Small intestine (tissue), 7 donors: ENCODE measurements around the gene ADGRF3. TPM values are rescaled to one million over a fixed set of nuclear protein-coding genes. Genes with fewer than 3 reads are reported as not detected.
"Not testable (repeated sequence)": the region's sequence is repeated elsewhere in the genome, so short reads cannot be mapped to it uniquely, and the experiment has no call there.

Experiments
- DNase-seq, 2 donors: peaks; one replicate each; pipeline versions ENCODE4 v3.0.0 to v3.0.0-alpha.2; 2013
- FAIRE-seq: peaks from 2 replicates; lab custom pipeline; 2012; peaks lifted over from hg19 to GRCh38; lab: Jason Lieb, UNC
- H3K27ac ChIP-seq, 3 donors: one replicate each; pipeline ENCODE4 v1.5.1; 2013; ENCODE audit warnings: low read length in 2 of 3, mild to moderate bottlenecking in 2 of 3, control low read depth in 1 of 3, inconsistent platforms in 1 of 3, low read depth in 1 of 3, moderate library complexity in 1 of 3
- H3K27me3 ChIP-seq, 3 donors: one replicate each; pipeline ENCODE4 v1.6.1; 2013; ENCODE audit warnings: low read length in 3 of 3, inconsistent platforms in 1 of 3; ENCODE audit not compliant: control insufficient read depth in 3 of 3, insufficient read depth in 3 of 3
- H3K36me3 ChIP-seq, 3 donors: one replicate each; pipeline ENCODE4 v1.6.1; 2013; ENCODE audit warnings: low read length in 3 of 3, inconsistent platforms in 1 of 3, low read depth in 1 of 3, mild to moderate bottlenecking in 1 of 3, moderate library complexity in 1 of 3; ENCODE audit not compliant: control insufficient read depth in 3 of 3, insufficient read depth in 2 of 3
- H3K4me1 ChIP-seq, 3 donors: one replicate each; pipeline ENCODE4 v1.6.1; 2013; ENCODE audit warnings: low read length in 2 of 3, inconsistent platforms in 1 of 3, low read depth in 1 of 3, mild to moderate bottlenecking in 1 of 3, moderate library complexity in 1 of 3; ENCODE audit not compliant: control insufficient read depth in 3 of 3, insufficient read depth in 2 of 3
- H3K4me3 ChIP-seq, 3 donors: one replicate each; pipeline ENCODE4 v1.5.1; 2013; ENCODE audit warnings: low read length in 3 of 3, control low read depth in 1 of 3, inconsistent platforms in 1 of 3, low read depth in 1 of 3, mild to moderate bottlenecking in 1 of 3, moderate library complexity in 1 of 3
- H3K9me3 ChIP-seq, 2 donors: one replicate each; pipeline ENCODE4 v1.6.1; 2013; ENCODE audit warnings: low read depth in 1 of 2, low read length in 1 of 2; ENCODE audit not compliant: control insufficient read depth in 2 of 2, insufficient read depth in 1 of 2
- WGBS, 3 donors: extraction: QIAGEN DNeasy Blood & Tissue Kit; methylation state at CpG; one replicate each; pipeline ENCODE4 v1.1.7; 2013; 5-methylcytosine and 5-hydroxymethylcytosine counted together
- polyA plus RNA-seq, 4 donors: library from polyadenylated mRNA; stranded (reverse) in 3 of 4; unstranded in 1 of 4; fragments of 200-250 nt in 3 of 4; fragments of 120-200 nt in 1 of 4; gene quantifications; one replicate each; pipeline versions ENCODE4 v1.2.1 to v1.2.3, GENCODE V29; 2013
- donor health status: healthy with polysubstance abuse.
- donor health status: control.
- donor health status: control.
- donor health status: Bipolar disorder and iron deficiency.
- donor health status: healthy.

The ADGRF3 gene
- polyA plus RNA-seq, 4 donors = 0.09 to 1.2 TPM; not detected in 2

DNA sequence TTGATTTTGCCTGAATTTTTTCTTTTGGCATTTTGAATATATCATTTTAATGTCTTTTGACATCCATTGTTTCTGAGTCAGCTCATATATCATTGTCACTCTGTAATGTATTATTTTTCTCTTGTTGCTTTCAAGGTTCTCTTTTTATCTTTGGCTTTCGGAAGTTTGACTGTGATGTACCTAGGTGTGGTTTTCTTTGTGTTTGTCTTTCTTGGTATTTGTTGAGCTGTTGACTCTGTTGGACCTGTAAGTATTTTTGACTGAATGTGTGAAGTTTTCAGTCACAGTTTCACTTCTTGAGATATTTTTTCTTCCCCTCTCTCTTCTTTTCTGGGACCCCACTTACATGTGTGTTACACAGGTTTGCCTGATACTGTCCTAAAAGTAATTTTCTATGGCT is 30.2 kb upstream of the ADGRF3 start:
- Histone ChIP-seq H3K9me3 (no peaks in the 10 kb centered on the region), H3K4me1 (no peaks in the 10 kb centered on the region), H3K27me3 (no peaks in the 10 kb centered on the region), H3K36me3 (peaks cover 6 to 25% (median 13%) of the 10 kb centered on the region in 3 donors), H3K27ac (no peak overlapping the region), H3K4me3 (no peak overlapping the region)
- WGBS, 3 donors = 83 to 100% (median 95%) methylated on average over 1 of the region's 1 CpG
- DNase-seq (no peak), FAIRE-seq (no peak)

- H3K27ac ChIP-seq, DNase-seq, H3K4me3 ChIP-seq, H3K27me3 ChIP-seq, H3K9me3 ChIP-seq, H3K4me1 ChIP-seq, FAIRE-seq: not testable (repeated sequence)
- H3K36me3 ChIP-seq = peaks cover 4 to 24% (median 14%) of the 10 kb centered on the region in 3 donors
- WGBS, 3 donors = 83 to 94% methylated on average over 6 to 18 of the region's 31 CpGs; no CpG with 5 or more reads in 1 of the 3 donors
Observed at GRCh38 chr2:26370909-26371308, 24.3 kb upstream of the ADGRF3 start.

GRCh38 chr2:26369664-26370063 is 23.1 kb upstream of the ADGRF3 start:
- FAIRE-seq, H3K4me1 ChIP-seq, H3K27me3 ChIP-seq, H3K4me3 ChIP-seq, H3K9me3 ChIP-seq, H3K27ac ChIP-seq, DNase-seq: not testable (repeated sequence)
- WGBS, 3 donors = 39 to 50% (median 42%) methylated on average over 1 to 2 of the region's 2 CpGs
- peaks cover 4 to 23% (median 14%) of the 10 kb centered on the region in 3 donors for H3K36me3 ChIP-seq

DNA sequence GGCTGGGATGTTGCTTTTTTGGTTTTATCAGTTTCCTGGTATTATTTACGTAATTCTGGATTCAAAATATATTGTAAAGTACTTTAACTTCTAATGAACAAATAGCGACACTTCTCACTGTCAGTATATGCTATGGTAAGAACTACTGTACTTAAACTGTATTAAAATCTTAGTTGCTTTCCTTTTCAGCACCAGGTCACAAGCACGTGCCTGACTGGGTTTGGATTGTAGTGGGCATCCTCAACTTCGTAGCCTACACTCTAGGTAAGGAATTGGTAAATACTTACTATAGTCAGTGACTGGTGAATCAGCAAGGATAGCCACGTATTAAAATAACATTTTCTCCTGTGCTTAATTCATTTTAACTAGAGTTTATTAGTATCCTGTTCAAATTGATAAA is 20.4 kb upstream of the ADGRF3 start:
- DNase-seq = no peak
- WGBS, 3 donors = 92% methylated on average over 5 of the region's 5 CpGs
- H3K9me3 ChIP-seq = no peaks in the 10 kb centered on the region
- H3K27ac ChIP-seq = no peak overlapping the region
- H3K27me3 ChIP-seq = no peaks in the 10 kb centered on the region
- FAIRE-seq = no peak
- no peak overlapping the region for H3K4me3 ChIP-seq
- H3K4me1 ChIP-seq = peaks cover 0 to 3% (median 0%) of the 10 kb centered on the region in 3 donors
- H3K36me3 ChIP-seq = peaks cover 0 to 12% (median 11%) of the 10 kb centered on the region in 3 donors

GRCh38 chr2:26364669-26365068 is 18.1 kb upstream of the ADGRF3 start:
- peaks cover 0 to 3% (median 0%) of the 10 kb centered on the region in 3 donors for H3K4me1 ChIP-seq
- FAIRE-seq = no peak
- WGBS, 3 donors = 80 to 89% (median 87%) methylated on average over 4 of the region's 4 CpGs

GRCh38 chr2:26363958-26364357 is 17.4 kb upstream of the ADGRF3 start:
- FAIRE-seq (no peak), DNase-seq (no peak)
- H3K4me3 ChIP-seq = no peak overlapping the region
- H3K27ac ChIP-seq = no peak overlapping the region
- no peaks in the 10 kb centered on the region for H3K9me3 ChIP-seq
- H3K36me3 ChIP-seq = peaks cover 0 to 13% (median 12%) of the 10 kb centered on the region in 3 donors
- peaks cover 0 to 3% (median 0%) of the 10 kb centered on the region in 3 donors for H3K4me1 ChIP-seq
- H3K27me3 ChIP-seq = no peaks in the 10 kb centered on the region
- 69 to 88% (median 83%) methylated on average over 3 of the region's 3 CpGs for WGBS, 3 donors

More at GRCh38 chr2:26364669-26365068, 18.1 kb upstream of the ADGRF3 start:
- no peak for DNase-seq
- H3K27ac ChIP-seq = no peak overlapping the region
- H3K4me3 ChIP-seq = no peak overlapping the region
- no peaks in the 10 kb centered on the region for H3K27me3 ChIP-seq
- H3K9me3 ChIP-seq = no peaks in the 10 kb centered on the region
- peaks cover 0 to 13% (median 12%) of the 10 kb centered on the region in 3 donors for H3K36me3 ChIP-seq

- WGBS, 3 donors = 13 to 52% (median 35%) methylated on average over 4 of the region's 4 CpGs
- Histone ChIP-seq H3K4me3 (no peak overlapping the region), H3K4me1 (peaks cover 0 to 3% (median 0%) of the 10 kb centered on the region in 3 donors), H3K27ac (peak overlapping the region in 1 of 3 donors; percentile 47), H3K27me3 (no peaks in the 10 kb centered on the region), H3K9me3 (no peaks in the 10 kb centered on the region), H3K36me3 (peaks cover 0 to 14% (median 12%) of the 10 kb centered on the region in 3 donors)
- DNase-seq (peak; percentile 76 to 95), FAIRE-seq (peak; percentile 10)
Observed at GRCh38 chr2:26363323-26363722, 16.7 kb upstream of the ADGRF3 start.

- Histone ChIP-seq H3K9me3 (no peaks in the 10 kb centered on the region), H3K27me3 (no peaks in the 10 kb centered on the region), H3K4me3 (no peak overlapping the region), H3K36me3 (peaks cover 0 to 11% (median 0%) of the 10 kb centered on the region in 3 donors), H3K4me1 (peaks cover 0 to 3% (median 0%) of the 10 kb centered on the region in 3 donors), H3K27ac (no peak overlapping the region)
- FAIRE-seq = no peak
- WGBS, 3 donors = 76 to 88% (median 84%) methylated on average over 4 of the region's 4 CpGs
- DNase-seq = no peak
Observed at GRCh38 chr2:26359886-26360473, 13.4 kb upstream of the ADGRF3 start.
